ENCODE results near the gene BTBD19.

Gene BTBD19

GRCh38 chr1:44851308-44851707 is 43.0 kb downstream of the BTBD19 start:
- DNase-seq (ENCODE audit: extremely low read depth, low read depth): no peak
- TF ChIP-seq, protein P1, sequence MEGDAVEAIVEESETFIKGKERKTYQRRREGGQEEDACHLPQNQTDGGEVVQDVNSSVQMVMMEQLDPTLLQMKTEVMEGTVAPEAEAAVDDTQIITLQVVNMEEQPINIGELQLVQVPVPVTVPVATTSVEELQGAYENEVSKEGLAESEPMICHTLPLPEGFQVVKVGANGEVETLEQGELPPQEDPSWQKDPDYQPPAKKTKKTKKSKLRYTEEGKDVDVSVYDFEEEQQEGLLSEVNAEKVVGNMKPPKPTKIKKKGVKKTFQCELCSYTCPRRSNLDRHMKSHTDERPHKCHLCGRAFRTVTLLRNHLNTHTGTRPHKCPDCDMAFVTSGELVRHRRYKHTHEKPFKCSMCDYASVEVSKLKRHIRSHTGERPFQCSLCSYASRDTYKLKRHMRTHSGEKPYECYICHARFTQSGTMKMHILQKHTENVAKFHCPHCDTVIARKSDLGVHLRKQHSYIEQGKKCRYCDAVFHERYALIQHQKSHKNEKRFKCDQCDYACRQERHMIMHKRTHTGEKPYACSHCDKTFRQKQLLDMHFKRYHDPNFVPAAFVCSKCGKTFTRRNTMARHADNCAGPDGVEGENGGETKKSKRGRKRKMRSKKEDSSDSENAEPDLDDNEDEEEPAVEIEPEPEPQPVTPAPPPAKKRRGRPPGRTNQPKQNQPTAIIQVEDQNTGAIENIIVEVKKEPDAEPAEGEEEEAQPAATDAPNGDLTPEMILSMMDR (IDR thresholded peaks at IDR 0.05; ENCODE audit: low read depth, low read length): no peak

DNA sequence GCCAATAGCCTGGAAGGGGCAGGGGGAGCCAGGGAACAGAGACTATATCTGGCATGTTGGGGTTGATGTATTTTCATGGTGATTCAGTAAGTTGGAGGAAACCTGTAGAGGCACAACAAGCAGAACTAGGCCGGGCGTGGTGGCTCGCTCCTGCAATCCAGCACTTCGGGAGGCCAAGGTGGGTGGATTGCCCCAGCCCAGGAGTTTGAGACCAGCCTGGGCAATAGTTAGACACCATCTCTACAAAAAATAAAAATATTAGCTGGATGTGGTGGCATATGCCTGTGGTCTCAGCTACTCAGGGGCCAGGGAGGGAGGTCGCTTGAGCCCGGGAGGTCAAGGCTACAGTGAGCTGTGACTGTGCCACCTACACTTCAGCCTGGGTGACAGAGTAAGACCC is 44.9 kb downstream of the BTBD19 start:
- TF ChIP-seq, protein P1 (IDR thresholded peaks at IDR 0.05; ENCODE audit: low read depth, low read length): no peak
- no peak for DNase-seq (ENCODE audit: extremely low read depth, low read depth)

DNA sequence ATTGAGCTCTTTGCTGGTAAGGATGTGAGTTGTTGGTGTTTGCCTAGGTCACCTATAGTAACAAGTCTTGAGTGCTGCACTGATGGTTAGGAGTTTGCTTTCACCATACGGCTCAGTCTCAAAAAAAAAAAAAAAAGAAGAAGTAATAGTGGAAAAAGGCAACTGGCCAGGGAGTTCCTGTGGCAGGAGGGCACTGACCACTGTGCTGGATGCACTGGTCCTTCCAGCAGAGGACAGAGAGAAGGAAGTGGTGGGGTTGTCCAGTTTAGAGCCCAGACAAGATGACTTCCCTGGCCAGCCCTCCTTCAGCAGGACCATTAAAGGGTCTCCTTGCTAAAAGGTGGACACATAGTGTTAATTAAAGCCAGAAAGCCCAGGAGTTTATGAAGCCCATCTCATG is 46.6 kb downstream of the BTBD19 start:
- TF ChIP-seq, protein P1 (IDR thresholded peaks at IDR 0.05; ENCODE audit: low read depth, low read length): no peak
- no peak for DNase-seq (ENCODE audit: extremely low read depth, low read depth)

DNA sequence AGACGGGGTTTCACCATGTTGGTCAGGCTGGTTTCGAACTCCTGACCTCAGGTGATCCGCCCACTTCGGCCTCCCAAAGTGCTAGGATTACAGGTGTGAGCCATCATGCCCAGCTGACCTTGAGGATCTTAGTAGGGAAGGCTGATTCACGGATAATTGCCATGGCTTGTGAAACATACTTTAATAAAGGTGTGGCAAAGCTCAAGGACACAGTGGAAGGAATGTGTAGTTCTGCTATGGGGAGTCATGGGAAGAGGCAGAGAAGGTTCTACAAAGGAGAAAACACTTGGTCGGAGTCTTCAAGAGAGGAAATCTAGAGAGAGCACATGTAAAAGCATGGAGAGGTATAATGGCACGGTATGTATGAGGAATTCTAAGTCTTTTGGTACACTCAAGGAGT is 47.4 kb downstream of the BTBD19 start:
- TF ChIP-seq, protein P1 (IDR thresholded peaks at IDR 0.05; ENCODE audit: low read depth, low read length): no peak
- DNase-seq (ENCODE audit: extremely low read depth, low read depth): no peak

DNA sequence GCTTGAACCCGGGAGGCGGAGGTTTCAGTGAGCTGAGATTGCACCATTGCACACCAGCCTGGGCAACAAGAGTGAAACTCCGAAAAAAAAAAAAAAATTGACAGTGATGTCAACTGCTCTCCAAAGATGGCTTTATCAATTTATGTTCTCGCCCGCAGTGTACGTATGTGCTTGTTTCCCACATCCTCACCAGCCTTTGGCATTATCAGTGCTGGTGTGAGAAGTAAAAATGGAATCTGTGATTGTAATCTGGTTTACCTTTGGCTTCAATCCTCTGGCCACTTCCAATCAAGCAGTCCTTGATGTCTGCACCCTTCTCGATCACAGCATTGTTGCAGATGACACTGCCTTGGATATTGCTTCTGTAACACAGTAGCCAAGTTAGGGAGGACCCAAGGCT is 49.1 kb downstream of the BTBD19 start:
- TF ChIP-seq, protein P1 (IDR thresholded peaks at IDR 0.05; ENCODE audit: low read depth, low read length): no peak
- DNase-seq (ENCODE audit: extremely low read depth, low read depth): no peak

- DNase-seq (ENCODE audit: extremely low read depth, low read depth): no peak
- TF ChIP-seq, protein P1 (IDR thresholded peaks at IDR 0.05; ENCODE audit: low read depth, low read length): no peak
Observed at GRCh38 chr1:44860331-44860730, 52.0 kb downstream of the BTBD19 start.

DNA sequence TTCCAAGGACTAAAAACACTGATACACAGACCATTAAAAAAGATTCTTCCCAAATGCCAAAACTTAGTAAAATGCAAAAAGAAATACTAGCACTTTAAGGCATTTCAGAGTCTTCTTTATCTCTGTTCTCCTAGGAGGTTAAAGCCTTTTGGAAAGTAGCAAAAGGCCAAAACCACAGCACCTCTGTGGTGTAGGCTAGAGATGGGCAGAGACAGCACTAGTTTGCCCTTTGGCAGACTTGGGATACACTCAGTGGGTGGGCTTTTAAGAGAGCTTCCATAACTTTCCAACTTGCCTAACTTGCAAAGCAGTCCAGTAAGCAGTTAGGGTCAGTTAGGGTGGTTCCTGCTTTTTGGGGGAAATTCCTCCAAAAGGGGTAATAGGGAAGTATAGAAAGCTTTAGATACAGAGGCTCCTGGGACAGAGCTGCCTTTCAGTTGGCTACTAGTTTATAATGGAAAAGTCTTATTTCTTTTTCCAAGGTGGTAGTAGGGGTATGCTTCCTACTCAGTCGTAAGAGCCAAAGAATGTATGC is 52.6 kb downstream of the BTBD19 start:
- TF ChIP-seq, protein P1 (IDR thresholded peaks at IDR 0.05; ENCODE audit: low read depth, low read length): no peak
- DNase-seq (ENCODE audit: extremely low read depth, low read depth): no peak
